ENCODE measurements around the gene OSBPL6.

GRCh38 chr2:178328037-178328436 lies 133.7 kb downstream of the OSBPL6 start:
- TF ChIP-seq CTCF (IDR thresholded peaks at IDR 0.05; ENCODE audit: low read length) (no peak), EZH2 (optimal IDR thresholded peaks at IDR 0.05; ENCODE audit: low read depth, low read length) (no peak)
